Measurements from ENCODE around the gene NHERF1.

The NHERF1 gene

GRCh38 chr17:74773871-74774286 is 25.5 kb downstream of the NHERF1 start (continued):
- no peak for TF ChIP-seq ZNF280C (tag by site-specific recombination; IDR thresholded peaks at IDR 0.05)

GRCh38 chr17:74775409-74776043 is 27.1 kb downstream of the NHERF1 start:
- Histone ChIP-seq H3K4me3 (ENCODE audit: low read depth, low read length) (peak overlapping the region; percentile 84), H3K4me1 (ENCODE audit: control insufficient read depth, insufficient read depth, low read length) (peaks cover 3% of the 10 kb centered on the region; the same call in 1 of the 2 replicates), H3K36me3 (ENCODE audit: control insufficient read depth in 2 of 2, insufficient read depth in 1 of 2, low read length in 2 of 2) (peaks cover 0 to 52% of the 10 kb centered on the region in 2 experiments; a peak in 2 of 3 replicates), H3K9me3 (ENCODE audit: control insufficient read depth, insufficient read depth, low read depth, low read length) (no peaks in the 10 kb centered on the region), H3K27ac (ENCODE audit: extremely low read depth, low read depth, low read length) (peak overlapping the region; percentile 50)
- CTCF ChIA-PET: interaction anchor here (0.8 to 12.4 kb wide), 8 partner anchors 16 to 182 kb away, joined by 3 to 120 read pairs (median 6); partner anchors contain the start of gene NHERF1
- peak; percentile 76 for TF ChIP-seq ZBTB17 (tag by site-specific recombination; IDR thresholded peaks at IDR 0.05)
- TF ChIP-seq ZNF404 (tag by site-specific recombination; IDR thresholded peaks at IDR 0.05): no peak
- TF ChIP-seq ZIC2 (tag by site-specific recombination; IDR thresholded peaks at IDR 0.05): no peak
- POLR2A ChIA-PET: interaction anchor here (0.6 to 3.9 kb wide), 16 partner anchors 8 to 356 kb away, joined by 3 to 49 read pairs (median 5); partner anchors contain the start of genes FDXR, NT5C and USH1G

GRCh38 chr17:74776044-74776962 is 27.9 kb downstream of the NHERF1 start, which contains the start of gene NAT9:
Gene NAT9, minus strand, starts transcription at chr17:74776345. Its CDS starts 647 bp downstream, at chr17:74775698.
- Histone ChIP-seq H3K36me3 (ENCODE audit: control insufficient read depth in 2 of 2, insufficient read depth in 1 of 2, low read length in 2 of 2) (peaks cover 2 to 48% of the 10 kb centered on the region in 2 experiments; a peak in 2 of 3 replicates), H3K4me3 (ENCODE audit: low read depth, low read length) (peak within 1 kb of the TSS; percentile 84), H3K4me1 (ENCODE audit: control insufficient read depth, insufficient read depth, low read length) (peaks cover 3% of the 10 kb centered on the region; the same call in 1 of the 2 replicates), H3K27ac (ENCODE audit: extremely low read depth, low read depth, low read length) (peak within 1 kb of the TSS; percentile 50), H3K9me3 (ENCODE audit: control insufficient read depth, insufficient read depth, low read depth, low read length) (no peaks in the 10 kb centered on the region)
- POLR2A ChIA-PET: interaction anchor here (0.5 to 3.9 kb wide), 27 partner anchors 9 to 1430 kb away, joined by 3 to 49 read pairs (median 4); partner anchors contain the start of genes FDXR, NT5C and USH1G
- CTCF ChIA-PET: interaction anchor here (0.6 to 12.4 kb wide), 13 partner anchors 11 to 410 kb away, joined by 3 to 120 read pairs (median 4); partner anchors contain the start of gene NHERF1
- TF ChIP-seq ZFP69B (tag by site-specific recombination; IDR thresholded peaks at IDR 0.05) (peak; percentile 65), ZBTB10 (tag by site-specific recombination; IDR thresholded peaks at IDR 0.05) (no peak), ZFP3 (tag by site-specific recombination; IDR thresholded peaks at IDR 0.05; ENCODE audit: low read depth) (no peak), ZNF830 (tag by site-specific recombination; IDR thresholded peaks at IDR 0.05; ENCODE audit: low read depth) (no peak), ZNF449 (tag by site-specific recombination; IDR thresholded peaks at IDR 0.05) (no peak), TCF7L2 (IDR thresholded peaks at IDR 0.05; ENCODE audit: borderline replicate concordance, low read depth, low read length) (no peak), ZBTB49 (tag by site-specific recombination; IDR thresholded peaks at IDR 0.05; ENCODE audit: low read depth) (no peak), ZBTB21 (tag by site-specific recombination; IDR thresholded peaks at IDR 0.05) (no peak; the same call in 1 of the 2 replicates), IKZF3 (tag by site-specific recombination; IDR thresholded peaks at IDR 0.05) (no peak), ZNF843 (tag by site-specific recombination; IDR thresholded peaks at IDR 0.05) (peak; percentile 36; the same call in 1 of the 2 replicates), PBX3 (CRISPR knock-in tag; IDR thresholded peaks at IDR 0.05) (no peak), ZFP41 (tag by site-specific recombination; IDR thresholded peaks at IDR 0.05; ENCODE audit: borderline replicate concordance) (no peak), AEBP2 (tag by site-specific recombination; IDR thresholded peaks at IDR 0.05; ENCODE audit: borderline replicate concordance) (no peak)
